Osteoblast (primary cell): Measurements from ENCODE around the gene MRPS35. TPM values are rescaled to one million over a fixed set of nuclear protein-coding genes. Genes with fewer than 3 reads are reported as not detected.

Experiments
- DNase-seq: peaks from one replicate; pipeline ENCODE4 v3.0.0; 2011; ENCODE audit warnings: low spot score, mixed read lengths; ENCODE audit not compliant: insufficient read length; ENCODE audit errors: missing footprints
- H2AFZ ChIP-seq: 2 replicates; pipeline ENCODE4 v1.6.0; 2011; ENCODE audit warnings: mild to moderate bottlenecking, low read length
- H3K27ac ChIP-seq: 2 replicates; pipeline ENCODE4 v1.5.1; 2011; ENCODE audit warnings: mild to moderate bottlenecking, low read depth, low read length, moderate library complexity
- H3K27me3 ChIP-seq: 2 replicates; pipeline ENCODE4 v1.6.0; 2012; ENCODE audit warnings: mild to moderate bottlenecking, control low read depth, inconsistent platforms, low read length, moderate library complexity; ENCODE audit not compliant: insufficient read depth
- H3K36me3 ChIP-seq: 2 replicates; pipeline ENCODE4 v1.5.1; 2011; ENCODE audit warnings: mild to moderate bottlenecking, low read length, control low read depth, moderate library complexity; ENCODE audit not compliant: insufficient read depth
- H3K4me1 ChIP-seq: 2 replicates; pipeline ENCODE4 v1.5.1; 2011; ENCODE audit warnings: mild to moderate bottlenecking, low read length, control low read depth, moderate library complexity; ENCODE audit not compliant: insufficient read depth
- H3K4me2 ChIP-seq: 2 replicates; pipeline ENCODE4 v1.6.0; 2011; ENCODE audit warnings: mild to moderate bottlenecking, low read length; ENCODE audit not compliant: insufficient read depth
- H3K4me3 ChIP-seq: fragments of 200-600 bp; sonication (generic); 3 replicates; pipeline ENCODE4 v1.5.1; 2012; ENCODE audit warnings: mild to moderate bottlenecking, low read length, inconsistent platforms; ENCODE audit not compliant: insufficient read depth
- H3K79me2 ChIP-seq: 2 replicates; pipeline ENCODE4 v1.6.0; 2012; ENCODE audit warnings: mild to moderate bottlenecking, low read length, control low read depth, inconsistent platforms; ENCODE audit not compliant: insufficient read depth
- H3K9me3 ChIP-seq: 2 replicates; pipeline ENCODE4 v1.5.1; 2011; ENCODE audit warnings: low read depth, low read length, control low read depth
- H4K20me1 ChIP-seq: 2 replicates; pipeline ENCODE4 v1.6.0; 2012; ENCODE audit warnings: mild to moderate bottlenecking, low read length, control low read depth; ENCODE audit not compliant: insufficient read depth
- CTCF ChIP-seq: IDR thresholded peaks from 2 replicates; pipeline ENCODE4 v1.5.1; 2011; ENCODE audit warnings: mild to moderate bottlenecking, low read depth, low read length, moderate library complexity; ENCODE audit errors: extremely low read depth
- total RNA-seq: library from RNA; depleted of rRNA; stranded (reverse); fragments of >200 nt; gene quantifications from 2 replicates; pipeline ENCODE4 v1.2.3, GENCODE V29; 2012

Gene MRPS35
- total RNA-seq, 1 donor, result 53.9 TPM

- peaks cover 2% of the 10 kb centered on the region for H4K20me1 ChIP-seq
- DNase-seq, result peak; percentile 96
- peaks cover 44% of the 10 kb centered on the region for H3K79me2 ChIP-seq
- peak within 1 kb of the TSS; percentile 85 for H3K4me3 ChIP-seq
- no peaks in the 10 kb centered on the region for H3K27me3 ChIP-seq
- peaks cover 19% of the 10 kb centered on the region for H3K4me1 ChIP-seq
- peak within 1 kb of the TSS; percentile 84 for H2AFZ ChIP-seq
- TF ChIP-seq CTCF, result no peak
- peak within 1 kb of the TSS; percentile 68 for H3K27ac ChIP-seq
- H3K9me3 ChIP-seq, result no peaks in the 10 kb centered on the region
- H3K4me2 ChIP-seq, result peak within 1 kb of the TSS; percentile 84
- peaks cover 7% of the 10 kb centered on the region for H3K36me3 ChIP-seq
Measured at GRCh38 chr12:27779920-27780611, 69.4 kb downstream of the MRPS35 start, which contains the start of the genes KLHL42 and MANSC4. Gene KLHL42 (plus strand): TSS chr12:27780233. CDS start chr12:27780331, 98 bp downstream. Gene MANSC4 (minus strand): TSS chr12:27780236. CDS start chr12:27771276, 8,960 bp downstream.

- Histone ChIP-seq H3K27ac (peak overlapping the region; percentile 68), H3K4me3 (peak overlapping the region; percentile 85), H4K20me1 (peaks cover 2% of the 10 kb centered on the region), H3K4me2 (peak overlapping the region; percentile 79), H3K27me3 (no peaks in the 10 kb centered on the region), H3K4me1 (peaks cover 19% of the 10 kb centered on the region), H3K9me3 (no peaks in the 10 kb centered on the region), H2AFZ (peak overlapping the region; percentile 84), H3K79me2 (peaks cover 47% of the 10 kb centered on the region), H3K36me3 (peaks cover 7% of the 10 kb centered on the region)
- DNase-seq, result peak; percentile 70
- no peak for TF ChIP-seq CTCF
Measured at GRCh38 chr12:27780612-27781408, 70.2 kb downstream of the MRPS35 start.

- peaks cover 55% of the 10 kb centered on the region for H3K79me2 ChIP-seq
- H3K36me3 ChIP-seq, result peaks cover 7% of the 10 kb centered on the region
- no peak for TF ChIP-seq CTCF
- H2AFZ ChIP-seq, result no peak overlapping the region
- no peaks in the 10 kb centered on the region for H3K27me3 ChIP-seq
- no peaks in the 10 kb centered on the region for H3K9me3 ChIP-seq
- peaks cover 24% of the 10 kb centered on the region for H3K4me1 ChIP-seq
- H4K20me1 ChIP-seq, result peaks cover 2% of the 10 kb centered on the region
- H3K4me2 ChIP-seq, result peak overlapping the region; percentile 79
- DNase-seq, result no peak
- H3K4me3 ChIP-seq, result peak overlapping the region; percentile 26
- peak overlapping the region; percentile 5 for H3K27ac ChIP-seq
Measured at GRCh38 chr12:27781680-27782079, 71.0 kb downstream of the MRPS35 start.

- no peak overlapping the region for H3K27ac ChIP-seq
- peaks cover 24% of the 10 kb centered on the region for H3K4me1 ChIP-seq
- H3K79me2 ChIP-seq, result peaks cover 62% of the 10 kb centered on the region
- H3K4me3 ChIP-seq, result no peak overlapping the region
- no peak for TF ChIP-seq CTCF
- H3K27me3 ChIP-seq, result no peaks in the 10 kb centered on the region
- H4K20me1 ChIP-seq, result peaks cover 4% of the 10 kb centered on the region
- no peak overlapping the region for H3K4me2 ChIP-seq
- peaks cover 7% of the 10 kb centered on the region for H3K36me3 ChIP-seq
- no peaks in the 10 kb centered on the region for H3K9me3 ChIP-seq
- peak; percentile 74 for DNase-seq
- H2AFZ ChIP-seq, result no peak overlapping the region
Measured at GRCh38 chr12:27782481-27782880, 71.8 kb downstream of the MRPS35 start.
